HEK293 (cell line): ENCODE data around the gene KCTD11.

Source experiments
- REST ChIP-seq: fragments of 450-650 bp; formaldehyde crosslinking; IDR thresholded peaks from 2 replicates; pipeline ENCODE4 v1.5.1; 2016; ENCODE audit warnings: missing biosample characterization, missing genetic modification characterization
- SETDB1 ChIP-seq: IDR thresholded peaks from one replicate; pipeline ENCODE4 v1.6.1; 2017; ENCODE audit warnings: mild to moderate bottlenecking, low read length, moderate library complexity, mixed read lengths; ENCODE audit not compliant: insufficient read length
- TRIM28 ChIP-seq: IDR thresholded peaks from 2 replicates; pipeline ENCODE4 v1.6.1; 2011; ENCODE audit warnings: low read length, control low read depth, borderline replicate concordance
- ZBTB26 ChIP-seq: fragments of 450-650 bp; formaldehyde crosslinking; optimal IDR thresholded peaks from 2 replicates; pipeline ENCODE3; 2016; ENCODE audit warnings: missing biosample characterization, mild to moderate bottlenecking, missing genetic modification characterization
- ZNF350 ChIP-seq: fragments of 450-650 bp; formaldehyde crosslinking; IDR thresholded peaks from 2 replicates; pipeline ENCODE4 v1.5.0; 2017; ENCODE audit warnings: missing biosample characterization, mild to moderate bottlenecking, missing genetic modification characterization
- ZNF354C ChIP-seq: fragments of 450-650 bp; formaldehyde crosslinking; IDR thresholded peaks from 2 replicates; pipeline ENCODE4 v1.5.1; 2016; ENCODE audit warnings: missing biosample characterization, missing genetic modification characterization, low read depth, borderline replicate concordance
- ZNF473 ChIP-seq: fragments of 450-650 bp; formaldehyde crosslinking; IDR thresholded peaks from 2 replicates; pipeline ENCODE4 v1.5.1; 2017; ENCODE audit warnings: missing biosample characterization, missing genetic modification characterization
- ZSCAN30 ChIP-seq: fragments of 450-650 bp; IDR thresholded peaks from 2 replicates; pipeline ENCODE4 v1.5.1; 2018; ENCODE audit warnings: missing biosample characterization, mild to moderate bottlenecking, missing genetic modification characterization, moderate library complexity
- TF ChIP-seq, protein P1 (sequence below): fragments of 450-650 bp; formaldehyde crosslinking; IDR thresholded peaks from 2 replicates; pipeline ENCODE4 v1.5.1; 2016; ENCODE audit warnings: missing biosample characterization, missing genetic modification characterization
- TF ChIP-seq, protein P2 (sequence below): fragments of 450-650 bp; formaldehyde crosslinking; IDR thresholded peaks from 2 replicates; pipeline ENCODE4 v1.5.1; 2017; ENCODE audit warnings: missing biosample characterization, missing genetic modification characterization

- TF ChIP-seq, protein P1, sequence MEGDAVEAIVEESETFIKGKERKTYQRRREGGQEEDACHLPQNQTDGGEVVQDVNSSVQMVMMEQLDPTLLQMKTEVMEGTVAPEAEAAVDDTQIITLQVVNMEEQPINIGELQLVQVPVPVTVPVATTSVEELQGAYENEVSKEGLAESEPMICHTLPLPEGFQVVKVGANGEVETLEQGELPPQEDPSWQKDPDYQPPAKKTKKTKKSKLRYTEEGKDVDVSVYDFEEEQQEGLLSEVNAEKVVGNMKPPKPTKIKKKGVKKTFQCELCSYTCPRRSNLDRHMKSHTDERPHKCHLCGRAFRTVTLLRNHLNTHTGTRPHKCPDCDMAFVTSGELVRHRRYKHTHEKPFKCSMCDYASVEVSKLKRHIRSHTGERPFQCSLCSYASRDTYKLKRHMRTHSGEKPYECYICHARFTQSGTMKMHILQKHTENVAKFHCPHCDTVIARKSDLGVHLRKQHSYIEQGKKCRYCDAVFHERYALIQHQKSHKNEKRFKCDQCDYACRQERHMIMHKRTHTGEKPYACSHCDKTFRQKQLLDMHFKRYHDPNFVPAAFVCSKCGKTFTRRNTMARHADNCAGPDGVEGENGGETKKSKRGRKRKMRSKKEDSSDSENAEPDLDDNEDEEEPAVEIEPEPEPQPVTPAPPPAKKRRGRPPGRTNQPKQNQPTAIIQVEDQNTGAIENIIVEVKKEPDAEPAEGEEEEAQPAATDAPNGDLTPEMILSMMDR (tag by site-specific recombination) = peak; percentile 86
- TF ChIP-seq ZNF354C (tag by site-specific recombination) = no peak
- TF ChIP-seq SETDB1 = no peak
- no peak for TF ChIP-seq ZNF350
- TF ChIP-seq, protein P2, sequence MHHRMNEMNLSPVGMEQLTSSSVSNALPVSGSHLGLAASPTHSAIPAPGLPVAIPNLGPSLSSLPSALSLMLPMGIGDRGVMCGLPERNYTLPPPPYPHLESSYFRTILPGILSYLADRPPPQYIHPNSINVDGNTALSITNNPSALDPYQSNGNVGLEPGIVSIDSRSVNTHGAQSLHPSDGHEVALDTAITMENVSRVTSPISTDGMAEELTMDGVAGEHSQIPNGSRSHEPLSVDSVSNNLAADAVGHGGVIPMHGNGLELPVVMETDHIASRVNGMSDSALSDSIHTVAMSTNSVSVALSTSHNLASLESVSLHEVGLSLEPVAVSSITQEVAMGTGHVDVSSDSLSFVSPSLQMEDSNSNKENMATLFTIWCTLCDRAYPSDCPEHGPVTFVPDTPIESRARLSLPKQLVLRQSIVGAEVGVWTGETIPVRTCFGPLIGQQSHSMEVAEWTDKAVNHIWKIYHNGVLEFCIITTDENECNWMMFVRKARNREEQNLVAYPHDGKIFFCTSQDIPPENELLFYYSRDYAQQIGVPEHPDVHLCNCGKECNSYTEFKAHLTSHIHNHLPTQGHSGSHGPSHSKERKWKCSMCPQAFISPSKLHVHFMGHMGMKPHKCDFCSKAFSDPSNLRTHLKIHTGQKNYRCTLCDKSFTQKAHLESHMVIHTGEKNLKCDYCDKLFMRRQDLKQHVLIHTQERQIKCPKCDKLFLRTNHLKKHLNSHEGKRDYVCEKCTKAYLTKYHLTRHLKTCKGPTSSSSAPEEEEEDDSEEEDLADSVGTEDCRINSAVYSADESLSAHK (tag by site-specific recombination) = no peak
- no peak for TF ChIP-seq ZSCAN30
- TF ChIP-seq ZBTB26 = peak; percentile 6
- no peak for TF ChIP-seq REST (tag by site-specific recombination)
- no peak for TF ChIP-seq ZNF473 (tag by site-specific recombination)
- TF ChIP-seq TRIM28 = no peak
These were observed 23.1 kb upstream of the KCTD11 start, which contains the start of gene NEURL4 for GRCh38 chr17:7328840-7329373.
